Spleen (tissue), 11 donors: ENCODE measurements around the gene ZPLD1. TPM values are rescaled to one million over a fixed set of nuclear protein-coding genes. Genes with fewer than 3 reads are reported as not detected.

Experiments used
- DNase-seq: peaks from one replicate; pipeline ENCODE4 v3.0.0-alpha.2; 2020
- H3K27ac ChIP-seq, 8 donors: fragments of 200-600 bp; sonication (generic) in 7 of 8; 1 replicate in 4 of 8; 2 replicates in 4 of 8; pipeline versions ENCODE4 v1.5.0 to v1.8.0; 2016 to 2021; ENCODE audit warnings: inconsistent platforms in 4 of 8, mild to moderate bottlenecking in 4 of 8, moderate library complexity in 1 of 8
- H3K27me3 ChIP-seq, 7 donors: fragments of 200-600 bp; sonication (generic) in 6 of 7; replicated peaks in 1 of 7; 1 replicate in 4 of 7; 2 replicates in 3 of 7; pipeline versions ENCODE4 v1.5.0 to v1.8.0; 2016 to 2021; ENCODE audit warnings: inconsistent platforms in 3 of 7, mild to moderate bottlenecking in 1 of 7
- H3K36me3 ChIP-seq, 6 donors: fragments of 200-600 bp; sonication (generic) in 5 of 6; 1 replicate in 4 of 6; 2 replicates in 2 of 6; pipeline versions ENCODE4 v1.5.0 to v1.8.0; 2016 to 2021; ENCODE audit warnings: inconsistent platforms in 2 of 6
- H3K4me1 ChIP-seq, 6 donors: fragments of 200-600 bp; sonication (generic) in 5 of 6; 1 replicate in 3 of 6; 2 replicates in 3 of 6; pipeline versions ENCODE4 v1.5.0 to v1.8.0; 2016 to 2021; ENCODE audit warnings: inconsistent platforms in 3 of 6
- H3K4me3 ChIP-seq, 8 donors: fragments of 200-600 bp; sonication (generic) in 7 of 8; 1 replicate in 4 of 8; 2 replicates in 4 of 8; pipeline versions ENCODE4 v1.5.0 to v1.8.0; 2016 to 2021; ENCODE audit warnings: inconsistent platforms in 4 of 8, mild to moderate bottlenecking in 4 of 8, moderate library complexity in 2 of 8
- H3K9me3 ChIP-seq, 8 donors: fragments of 200-600 bp; sonication (generic) in 7 of 8; 1 replicate in 4 of 8; 2 replicates in 4 of 8; pipeline versions ENCODE4 v1.5.0 to v1.8.0; 2016 to 2021; ENCODE audit warnings: inconsistent platforms in 4 of 8
- POLR2A ChIP-seq, 3 donors: fragments of 450-650 bp; IDR thresholded peaks; one replicate each; pipeline ENCODE4 v1.5.1; 2017; ENCODE audit warnings: antibody characterized with exemption in 3 of 3, mild to moderate bottlenecking in 1 of 3
- POLR2AphosphoS5 ChIP-seq, 3 donors: sonication (generic); formaldehyde crosslinking; IDR thresholded peaks; one replicate each; pipeline ENCODE4 v1.5.1; 2017; ENCODE audit warnings: antibody characterized with exemption in 3 of 3
- WGBS, 5 donors: extraction: QIAGEN DNeasy Blood & Tissue Kit in 3 of 5; methylation state at CpG; one replicate each; pipeline versions ENCODE4 v1.1.5 to v1.1.7; 2013 to 2018; 5-methylcytosine and 5-hydroxymethylcytosine counted together
- intact Hi-C: fragments of 100-400 bp; cut with DNase I; formaldehyde crosslinking; loops from one replicate; pipeline ENCODE4 v1.15.0; 2023; ENCODE audit warnings: low total_unique reads
- polyA plus RNA-seq, 3 donors: library from polyadenylated mRNA; stranded (reverse); fragments of 200-250 nt; gene quantifications; one replicate each; pipeline ENCODE4 v1.2.1, GENCODE V29; 2013
- total RNA-seq, 7 donors: library from RNA; depleted of rRNA in 3 of 7; stranded (reverse); fragments of >200 nt in 3 of 7; fragmentation: NEBNext Ultra II Directional in 4 of 7; extraction: Animal tissue kit (Norgen Biotek cat#: 25700) in 4 of 7; gene quantifications; one replicate each; pipeline versions ENCODE4 v1.1.0 to v1.2.1, GENCODE V29; 2016 to 2021
- TF ChIP-seq, protein P1 (sequence below), 11 experiments: fragments of 200-600 bp in 7 of 11; fragments of 450-650 bp in 4 of 11; sonication (generic) in 4 of 11; IDR thresholded peaks in 8 of 11; conservative IDR thresholded peaks in 3 of 11; 1 replicate in 7 of 11; 2 replicates in 4 of 11; pipeline versions ENCODE4 v1.4.0 to v1.8.0; 2016 to 2021; ENCODE audit warnings: antibody characterized with exemption in 11 of 11, inconsistent platforms in 4 of 11, mild to moderate bottlenecking in 1 of 11
- donor health status: healthy with polysubstance abuse.
- donor health status: DM: no; HTN: no; CAD: no; lungs with moderate emphysema.
- donor health status: DM: no; HTN: no; CAD: no.
- donor health status: Bipolar disorder and iron deficiency.
- donor health status: healthy.
- donor health status: DM: no; HTN: no; CAD: no.
- donor health status: DM: yes; HTN: yes; CAD: no.

ZPLD1 gene
- total and polyA plus RNA-seq, 10 donors: 0.03 TPM; not detected in 9

DNA sequence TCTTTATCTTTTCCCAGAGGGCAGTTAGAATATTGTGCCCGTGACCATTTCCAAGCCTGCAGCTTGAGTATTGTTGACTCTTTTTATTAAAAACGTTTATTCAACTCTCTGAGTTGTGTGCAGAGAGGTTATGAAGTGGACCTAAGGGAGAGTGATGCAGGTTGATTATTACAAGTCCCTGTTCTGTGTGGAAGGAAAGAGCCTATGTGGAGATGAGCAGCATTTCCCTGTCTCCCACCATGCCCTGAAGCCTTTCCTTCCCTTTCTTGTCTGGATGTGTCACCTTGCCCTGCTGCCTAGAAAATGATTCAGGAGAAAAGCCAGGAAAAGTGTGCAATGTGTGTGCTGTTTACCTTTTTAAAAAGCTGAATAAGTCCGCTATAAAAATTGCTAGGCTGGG lies 19.4 kb downstream of the ZPLD1 start:
- WGBS, 5 donors: 61 to 79% (median 70%) methylated on average over 3 of the region's 3 CpGs
- intact Hi-C loops: no loop called here
- Histone ChIP-seq H3K36me3 (no peaks in the 10 kb centered on the region), H3K27ac (no peak overlapping the region), H3K4me3 (no peak overlapping the region), H3K4me1 (no peaks in the 10 kb centered on the region), H3K9me3 (no peaks in the 10 kb centered on the region), H3K27me3 (no peaks in the 10 kb centered on the region)
- TF ChIP-seq, protein P1, sequence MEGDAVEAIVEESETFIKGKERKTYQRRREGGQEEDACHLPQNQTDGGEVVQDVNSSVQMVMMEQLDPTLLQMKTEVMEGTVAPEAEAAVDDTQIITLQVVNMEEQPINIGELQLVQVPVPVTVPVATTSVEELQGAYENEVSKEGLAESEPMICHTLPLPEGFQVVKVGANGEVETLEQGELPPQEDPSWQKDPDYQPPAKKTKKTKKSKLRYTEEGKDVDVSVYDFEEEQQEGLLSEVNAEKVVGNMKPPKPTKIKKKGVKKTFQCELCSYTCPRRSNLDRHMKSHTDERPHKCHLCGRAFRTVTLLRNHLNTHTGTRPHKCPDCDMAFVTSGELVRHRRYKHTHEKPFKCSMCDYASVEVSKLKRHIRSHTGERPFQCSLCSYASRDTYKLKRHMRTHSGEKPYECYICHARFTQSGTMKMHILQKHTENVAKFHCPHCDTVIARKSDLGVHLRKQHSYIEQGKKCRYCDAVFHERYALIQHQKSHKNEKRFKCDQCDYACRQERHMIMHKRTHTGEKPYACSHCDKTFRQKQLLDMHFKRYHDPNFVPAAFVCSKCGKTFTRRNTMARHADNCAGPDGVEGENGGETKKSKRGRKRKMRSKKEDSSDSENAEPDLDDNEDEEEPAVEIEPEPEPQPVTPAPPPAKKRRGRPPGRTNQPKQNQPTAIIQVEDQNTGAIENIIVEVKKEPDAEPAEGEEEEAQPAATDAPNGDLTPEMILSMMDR (IDR thresholded peaks at IDR 0.05 in 8 of 11, conservative IDR thresholded peaks at IDR 0.05 in 3 of 11): no peak
- TF ChIP-seq POLR2A (IDR thresholded peaks at IDR 0.05): no peak
- TF ChIP-seq POLR2AphosphoS5 (IDR thresholded peaks at IDR 0.05): no peak
- no peak for DNase-seq

DNA sequence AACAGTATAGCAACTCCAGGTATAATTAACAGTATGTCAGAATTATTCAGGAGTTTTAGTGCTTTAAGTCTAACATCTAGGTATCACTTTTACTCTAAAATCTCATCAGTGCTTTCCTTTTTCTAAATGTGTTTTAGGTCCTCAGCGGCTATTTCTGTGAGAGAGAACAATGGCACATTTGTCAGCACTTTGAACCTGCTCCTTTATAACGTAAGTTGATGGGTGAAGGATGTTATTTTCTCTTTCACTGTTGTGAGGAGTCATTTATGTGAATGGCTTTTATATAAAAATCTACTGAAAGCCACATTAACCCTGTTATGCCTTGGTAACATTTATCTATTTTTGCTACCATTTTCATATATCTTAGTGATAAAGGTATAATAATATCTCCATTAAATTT lies 22.8 kb downstream of the ZPLD1 start:
- intact Hi-C loops: no loop called here
- Histone ChIP-seq H3K27ac (no peak overlapping the region), H3K9me3 (no peaks in the 10 kb centered on the region), H3K4me3 (no peak overlapping the region), H3K36me3 (no peaks in the 10 kb centered on the region), H3K27me3 (peaks cover 0 to under 1% (median 0%) of the 10 kb centered on the region in 7 donors), H3K4me1 (no peaks in the 10 kb centered on the region)
- TF ChIP-seq, protein P1 (IDR thresholded peaks at IDR 0.05 in 8 of 11, conservative IDR thresholded peaks at IDR 0.05 in 3 of 11): no peak
- TF ChIP-seq POLR2A (IDR thresholded peaks at IDR 0.05): no peak
- no peak for TF ChIP-seq POLR2AphosphoS5 (IDR thresholded peaks at IDR 0.05)
- DNase-seq: no peak
- 58 to 84% (median 72%) methylated on average over 2 of the region's 2 CpGs for WGBS, 5 donors

DNA sequence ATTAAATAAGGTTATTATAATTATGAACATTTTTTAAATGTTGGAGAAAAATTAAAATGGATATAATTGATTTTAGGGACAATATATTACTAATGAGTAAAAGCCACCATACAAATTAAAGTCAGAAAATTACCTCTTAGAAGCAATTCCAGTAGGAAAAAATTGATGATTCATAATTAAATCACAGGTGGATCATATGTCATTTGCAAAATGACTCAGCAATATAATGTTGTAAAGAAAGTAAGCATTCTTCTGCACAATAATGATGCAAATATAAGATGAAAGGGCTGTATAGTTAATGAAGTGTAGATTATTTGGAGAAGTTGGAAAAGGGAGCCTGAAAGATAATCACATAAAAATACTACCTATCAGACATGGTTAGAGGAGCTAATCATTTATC lies 25.8 kb downstream of the ZPLD1 start:
- Histone ChIP-seq H3K9me3 (no peaks in the 10 kb centered on the region), H3K4me3 (no peak overlapping the region), H3K4me1 (no peaks in the 10 kb centered on the region), H3K27me3 (peaks cover 0 to 5% (median 0%) of the 10 kb centered on the region in 7 donors), H3K27ac (no peak overlapping the region), H3K36me3 (no peaks in the 10 kb centered on the region)
- intact Hi-C loops: no loop called here
- no peak for DNase-seq
- TF ChIP-seq, protein P1 (IDR thresholded peaks at IDR 0.05 in 8 of 11, conservative IDR thresholded peaks at IDR 0.05 in 3 of 11): no peak
- TF ChIP-seq POLR2AphosphoS5 (IDR thresholded peaks at IDR 0.05) (no peak), POLR2A (IDR thresholded peaks at IDR 0.05) (no peak)

DNA sequence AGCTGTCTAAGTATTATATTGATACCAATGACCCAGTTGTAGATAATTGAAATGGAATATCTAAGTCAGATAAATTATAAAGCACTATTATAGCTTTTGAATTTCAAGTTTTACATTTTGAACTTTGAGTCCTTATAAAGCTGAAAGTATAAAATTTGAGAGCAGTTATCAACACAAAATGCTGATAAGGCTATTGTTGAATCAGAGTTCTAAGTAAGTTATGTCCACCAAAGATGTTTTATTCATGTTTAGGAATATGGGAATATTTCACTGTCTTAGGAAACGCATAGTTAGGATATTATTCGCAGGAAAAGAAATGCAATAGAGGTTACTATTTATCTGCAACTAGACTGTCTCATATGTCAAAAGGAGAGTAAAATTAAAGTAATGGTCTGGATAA lies 29.4 kb downstream of the ZPLD1 start:
- H3K4me3 ChIP-seq: no peak overlapping the region
- intact Hi-C loops: no loop called here
- peaks cover 0 to 10% (median 0%) of the 10 kb centered on the region in 7 donors for H3K27me3 ChIP-seq
- no peaks in the 10 kb centered on the region for H3K36me3 ChIP-seq
- H3K4me1 ChIP-seq: no peaks in the 10 kb centered on the region
- no peaks in the 10 kb centered on the region for H3K9me3 ChIP-seq
- no peak overlapping the region for H3K27ac ChIP-seq
- no peak for DNase-seq
- TF ChIP-seq POLR2A (IDR thresholded peaks at IDR 0.05) (no peak), POLR2AphosphoS5 (IDR thresholded peaks at IDR 0.05) (no peak)
- TF ChIP-seq, protein P1 (IDR thresholded peaks at IDR 0.05 in 8 of 11, conservative IDR thresholded peaks at IDR 0.05 in 3 of 11): no peak
- WGBS, 5 donors: 92 to 98% (median 95%) methylated on average over 2 of the region's 2 CpGs
